GM10266 (cell line): ENCODE results near the gene GNA14.

Experiments used
- DNase-seq: peaks from one replicate; pipeline ENCODE4 v3.0.0; 2012; ENCODE audit errors: extremely low spot score
- CTCF ChIP-seq: IDR thresholded peaks from 2 replicates; pipeline ENCODE4 v1.5.1; 2012; ENCODE audit warnings: mild to moderate bottlenecking, low read depth; ENCODE audit not compliant: control insufficient read depth, insufficient read depth; ENCODE audit errors: missing control alignments

Gene GNA14

GRCh38 chr9:77486463-77486862 is 161.7 kb downstream of the GNA14 start:
- TF ChIP-seq CTCF = no peak
- DNase-seq = no peak

- peak; percentile 62 for DNase-seq
- TF ChIP-seq CTCF = no peak
These were observed 172.3 kb downstream of the GNA14 start for GRCh38 chr9:77475641-77476473.

GRCh38 chr9:77474936-77475335 is 173.2 kb downstream of the GNA14 start:
- TF ChIP-seq CTCF = no peak
- no peak for DNase-seq

- TF ChIP-seq CTCF = no peak
- no peak for DNase-seq
These were observed 175.5 kb downstream of the GNA14 start for GRCh38 chr9:77472646-77473045.

- TF ChIP-seq CTCF = no peak
- no peak for DNase-seq
These were observed 176.6 kb downstream of the GNA14 start for GRCh38 chr9:77471572-77471971.

GRCh38 chr9:77469515-77470231 is 178.4 kb downstream of the GNA14 start:
- no peak for TF ChIP-seq CTCF

GRCh38 chr9:77464661-77465060 is 183.5 kb downstream of the GNA14 start:
- TF ChIP-seq CTCF = no peak
- no peak for DNase-seq

More at GRCh38 chr9:77469515-77470231, 178.4 kb downstream of the GNA14 start:
- no peak for DNase-seq
